H9 (cell line): ENCODE data around the gene FOXL1. TPM values are rescaled to one million over a fixed set of nuclear protein-coding genes. Genes with fewer than 3 reads are reported as not detected.

Experiments
- DNase-seq: peaks from one replicate; pipeline ENCODE4 v3.0.0-alpha.2; 2017
- H2AFZ ChIP-seq: one replicate; pipeline ENCODE4 v1.6.1; 2013; ENCODE audit warnings: mild to moderate bottlenecking, low read length, control low read depth, moderate library complexity
- H2AK5ac ChIP-seq: 2 replicates; pipeline ENCODE4 v1.6.1; 2013; ENCODE audit warnings: low read length, control low read depth, mixed read lengths; ENCODE audit not compliant: insufficient read length
- H2BK120ac ChIP-seq: one replicate; pipeline ENCODE4 v1.6.1; 2013; ENCODE audit warnings: low read depth, mild to moderate bottlenecking, low read length, control low read depth, inconsistent platforms; ENCODE audit not compliant: poor library complexity, severe bottlenecking
- H2BK12ac ChIP-seq: 2 replicates; pipeline ENCODE4 v1.6.1; 2013; ENCODE audit warnings: low read length, control low read depth, mixed read lengths, low read depth; ENCODE audit not compliant: insufficient read length
- H2BK15ac ChIP-seq: 2 replicates; pipeline ENCODE4 v1.6.1; 2013; ENCODE audit warnings: low read depth, low read length, control low read depth
- H2BK20ac ChIP-seq: one replicate; pipeline ENCODE4 v1.6.1; 2013; ENCODE audit warnings: low read depth, mild to moderate bottlenecking, low read length, control low read depth, inconsistent platforms; ENCODE audit not compliant: poor library complexity, severe bottlenecking
- H2BK5ac ChIP-seq: 2 replicates; pipeline ENCODE4 v1.6.1; 2013; ENCODE audit warnings: low read length, control low read depth, mixed read lengths; ENCODE audit not compliant: insufficient read length
- H3K14ac ChIP-seq: 2 replicates; pipeline ENCODE4 v1.6.1; 2013; ENCODE audit warnings: low read length, control low read depth; ENCODE audit not compliant: insufficient read depth
- H3K18ac ChIP-seq: 2 replicates; pipeline ENCODE4 v1.6.1; 2013; ENCODE audit warnings: low read depth, mild to moderate bottlenecking, mixed read lengths, low read length, control low read depth; ENCODE audit not compliant: insufficient read length
- H3K23ac ChIP-seq: 2 replicates; pipeline ENCODE4 v1.6.1; 2013; ENCODE audit warnings: low read length, control low read depth, mixed read lengths, low read depth; ENCODE audit not compliant: insufficient read length
- H3K23me2 ChIP-seq: 2 replicates; pipeline ENCODE4 v1.6.1; 2013; ENCODE audit warnings: low read depth, mild to moderate bottlenecking, mixed read lengths, low read length, control low read depth; ENCODE audit not compliant: insufficient read length, poor library complexity, severe bottlenecking
- H3K27ac ChIP-seq: 2 replicates; pipeline ENCODE4 v1.5.1; 2013; ENCODE audit warnings: low read length, control low read depth, mixed read lengths, low read depth; ENCODE audit not compliant: insufficient read length
- H3K27me3 ChIP-seq: 2 replicates; pipeline ENCODE4 v1.6.1; 2013; ENCODE audit warnings: low read length, control low read depth, inconsistent platforms; ENCODE audit not compliant: insufficient read depth
- H3K4ac ChIP-seq: 2 replicates; pipeline ENCODE4 v1.6.1; 2013; ENCODE audit warnings: low read depth, mild to moderate bottlenecking, control low read depth, inconsistent platforms, low read length, moderate library complexity
- H3K4me1 ChIP-seq: 2 replicates; pipeline ENCODE4 v1.6.1; 2013; ENCODE audit warnings: low read length, control low read depth, inconsistent platforms; ENCODE audit not compliant: insufficient read depth
- H3K4me2 ChIP-seq: 2 replicates; pipeline ENCODE4 v1.6.1; 2013; ENCODE audit warnings: low read length, control low read depth, mixed read lengths; ENCODE audit not compliant: insufficient read length, insufficient read depth
- H3K56ac ChIP-seq: 2 replicates; pipeline ENCODE4 v1.6.1; 2013; ENCODE audit warnings: low read depth, mild to moderate bottlenecking, mixed read lengths, low read length, control low read depth; ENCODE audit not compliant: insufficient read length
- H3K79me1 ChIP-seq: 2 replicates; pipeline ENCODE4 v1.6.1; 2013; ENCODE audit warnings: low read depth, mild to moderate bottlenecking, moderate library complexity, low read length, control low read depth, inconsistent platforms; ENCODE audit not compliant: insufficient read depth, poor library complexity, severe bottlenecking
- H3K79me2 ChIP-seq: 2 replicates; pipeline ENCODE4 v1.6.1; 2013; ENCODE audit warnings: low read length, control low read depth, inconsistent platforms; ENCODE audit not compliant: insufficient read depth
- H3K9ac ChIP-seq: 2 replicates; pipeline ENCODE4 v1.6.1; 2013; ENCODE audit warnings: low read length, control low read depth, mixed read lengths; ENCODE audit not compliant: insufficient read length; ENCODE audit errors: extremely low read depth
- H3K9me3 ChIP-seq: one replicate; pipeline ENCODE4 v1.6.1; 2013; ENCODE audit warnings: low read depth, low read length, inconsistent platforms; ENCODE audit not compliant: control insufficient read depth
- H3T11ph ChIP-seq: one replicate; pipeline ENCODE4 v1.6.1; 2013; ENCODE audit warnings: mild to moderate bottlenecking, low read length, control low read depth, inconsistent platforms
- H4K20me1 ChIP-seq: one replicate; pipeline ENCODE4 v1.6.1; 2013; ENCODE audit not compliant: control insufficient read depth, insufficient read length, insufficient read depth
- H4K5ac ChIP-seq: 2 replicates; pipeline ENCODE4 v1.6.1; 2013; ENCODE audit warnings: low read depth, mild to moderate bottlenecking, mixed read lengths, low read length, control low read depth; ENCODE audit not compliant: insufficient read length
- H4K8ac ChIP-seq: replicated peaks from 2 replicates; pipeline ENCODE4 v1.6.1; 2013; ENCODE audit warnings: low read length, control low read depth, mixed read lengths, low read depth; ENCODE audit not compliant: insufficient read length
- H4K91ac ChIP-seq: 2 replicates; pipeline ENCODE4 v1.6.1; 2013; ENCODE audit warnings: low read depth, mild to moderate bottlenecking, moderate library complexity, mixed read lengths, low read length, control low read depth; ENCODE audit not compliant: insufficient read length
- H3K27ac Mint-ChIP-seq, 3 experiments: 2 replicates in 2 of 3; 3 replicates in 1 of 3; pipeline ENCODE4 v1.8.0; 2020 to 2021; ENCODE audit warnings: mixed read lengths in 3 of 3, mild to moderate bottlenecking in 1 of 3, moderate library complexity in 1 of 3
- H3K27me3 Mint-ChIP-seq: 2 replicates; pipeline ENCODE4 v1.8.0; 2021; ENCODE audit warnings: low read depth, mild to moderate bottlenecking, moderate library complexity, mixed read lengths
- H3K36me3 Mint-ChIP-seq, 3 experiments: 2 replicates in 2 of 3; 3 replicates in 1 of 3; pipeline ENCODE4 v1.8.0; 2020 to 2021; ENCODE audit warnings: low read depth in 3 of 3, mixed read lengths in 3 of 3; ENCODE audit not compliant: insufficient read depth in 1 of 3
- H3K4me1 Mint-ChIP-seq, 2 experiments: 2 replicates each; pipeline ENCODE4 v1.8.0; 2020; ENCODE audit warnings: mixed read lengths in 2 of 2
- H3K4me3 Mint-ChIP-seq, 2 experiments: 2 replicates in 1 of 2; 3 replicates in 1 of 2; pipeline ENCODE4 v1.8.0; 2020 to 2021; ENCODE audit warnings: mild to moderate bottlenecking in 2 of 2, mixed read lengths in 2 of 2, moderate library complexity in 1 of 2
- H3K9me3 Mint-ChIP-seq, 2 experiments: 2 replicates in 1 of 2; 3 replicates in 1 of 2; pipeline ENCODE4 v1.8.0; 2020; ENCODE audit warnings: mild to moderate bottlenecking in 2 of 2, mixed read lengths in 2 of 2, moderate library complexity in 1 of 2
- CTCF ChIP-seq: fragments of 200-600 bp; sonication (generic); conservative IDR thresholded peaks from 3 replicates; pipeline ENCODE4 v1.8.0; 2021; ENCODE audit warnings: antibody characterized with exemption, mild to moderate bottlenecking
- WGBS: extraction: QIAGEN DNeasy Blood & Tissue Kit; methylation state at CpG from one replicate; pipeline ENCODE4 v1.1.7; 2013; ENCODE audit warnings: missing lambda C conversion rate, low lambda C conversion rate, mixed read lengths; ENCODE audit not compliant: insufficient read length; ENCODE audit errors: extremely low coverage; 5-methylcytosine and 5-hydroxymethylcytosine counted together
- total RNA-seq: library from RNA; stranded (reverse); gene quantifications from 2 replicates; pipeline ENCODE4 v1.2.1, GENCODE V29; 2021

FOXL1 gene
- total RNA-seq, 1 experiment from 2014 or later = 0.09 TPM

- H2BK120ac ChIP-seq = peak overlapping the region; percentile 92
- Mint-ChIP-seq H3K4me3 (peak overlapping the region; percentile 83 to 89), H3K4me1 (peaks cover 0 to 11% of the 10 kb centered on the region in 2 experiments; a peak in 2 of 4 replicates), H3K27me3 (no peaks in the 10 kb centered on the region; the same call in none of the 2 replicates), H3K27ac (peak overlapping the region; percentile 68 to 96 (median 95); a peak in 4 of 7 replicates), H3K9me3 (no peaks in the 10 kb centered on the region; a peak in 1 of 5 replicates), H3K36me3 (no peaks in the 10 kb centered on the region)
- H4K20me1 ChIP-seq = no peaks in the 10 kb centered on the region
- no peak overlapping the region for H3T11ph ChIP-seq
- no peak overlapping the region for H3K27ac ChIP-seq
- no peaks in the 10 kb centered on the region for H3K4me1 ChIP-seq
- no peak overlapping the region for H3K23ac ChIP-seq
- no peak overlapping the region for H2BK12ac ChIP-seq
- H4K5ac ChIP-seq = no peak overlapping the region
- TF ChIP-seq CTCF = no peak
- H3K79me1 ChIP-seq = no peaks in the 10 kb centered on the region
- H3K14ac ChIP-seq = peak overlapping the region; percentile 88
- DNase-seq = no peak
- no peak overlapping the region for H2AFZ ChIP-seq
- no peak overlapping the region for H2AK5ac ChIP-seq
- peaks cover 6% of the 10 kb centered on the region for H3K23me2 ChIP-seq
- no peak overlapping the region for H2BK15ac ChIP-seq
- no peak overlapping the region for H3K56ac ChIP-seq
- peak overlapping the region; percentile 76 for H3K4me2 ChIP-seq
- H3K9me3 ChIP-seq = no peaks in the 10 kb centered on the region
- H2BK5ac ChIP-seq = no peak overlapping the region
- no peak overlapping the region for H4K8ac ChIP-seq
- H3K9ac ChIP-seq = peak overlapping the region; percentile 72
- H3K4ac ChIP-seq = no peak overlapping the region; the same call in 1 of the 2 replicates
- H3K79me2 ChIP-seq = no peaks in the 10 kb centered on the region
- no CpG with 5 or more reads among the region's 10 CpGs for WGBS
- H3K27me3 ChIP-seq = no peaks in the 10 kb centered on the region
- no peak overlapping the region for H4K91ac ChIP-seq
- H2BK20ac ChIP-seq = no peak overlapping the region
- peak overlapping the region; percentile 88 for H3K18ac ChIP-seq
These were observed 23.8 kb upstream of the FOXL1 start for GRCh38 chr16:86554599-86554916.
